Activated CD4-positive, alpha-beta T cell treated with anti-CD3 and anti-CD28 coated beads, Interleukin-2, amount 10 ng/mL, durations not matched to agents 24 days and 14 days (primary cell): Measurements from ENCODE around the gene NFATC2. TPM values are rescaled to one million over a fixed set of nuclear protein-coding genes. Genes with fewer than 3 reads are reported as not detected.

Experiments used
- DNase-seq: peaks from one replicate; pipeline ENCODE4 v3.0.0; 2022
- H3K27ac Mint-ChIP-seq: one replicate; pipeline ENCODE4 v1.8.0; 2022; ENCODE audit warnings: mild to moderate bottlenecking, mixed read lengths
- H3K27me3 Mint-ChIP-seq: one replicate; pipeline ENCODE4 v1.8.0; 2022; ENCODE audit warnings: mixed read lengths
- H3K36me3 Mint-ChIP-seq: one replicate; pipeline ENCODE4 v1.8.0; 2022; ENCODE audit warnings: low read depth, mild to moderate bottlenecking, mixed read lengths
- H3K4me1 Mint-ChIP-seq: one replicate; pipeline ENCODE4 v1.8.0; 2021; ENCODE audit warnings: mixed read lengths
- H3K4me3 Mint-ChIP-seq: one replicate; pipeline ENCODE4 v1.8.0; 2022; ENCODE audit warnings: mild to moderate bottlenecking, moderate library complexity, mixed read lengths
- H3K9me3 Mint-ChIP-seq: one replicate; pipeline ENCODE4 v1.8.0; 2021; ENCODE audit warnings: mixed read lengths
- intact Hi-C: fragments of 100-400 bp; cut with micrococcal nuclease; formaldehyde crosslinking; loops from one replicate; pipeline ENCODE4 v1.15.1; 2023
- total RNA-seq: library from RNA; stranded (reverse); gene quantifications from 2 replicates; pipeline ENCODE4 v1.2.3, GENCODE V29; 2022

NFATC2 gene
- total RNA-seq, 1 donor from 2014 or later, result 65.0 TPM

GRCh38 chr20:51339721-51340450 lies 202.6 kb downstream of the NFATC2 start:
- Mint-ChIP-seq H3K27ac (no peak overlapping the region), H3K36me3 (no peaks in the 10 kb centered on the region), H3K27me3 (peaks cover 10% of the 10 kb centered on the region), H3K4me1 (peaks cover 2% of the 10 kb centered on the region), H3K9me3 (no peaks in the 10 kb centered on the region), H3K4me3 (no peak overlapping the region)
- intact Hi-C loops, result no loop called here
- DNase-seq, result no peak

- peaks cover 2% of the 10 kb centered on the region for H3K4me1 Mint-ChIP-seq
- H3K36me3 Mint-ChIP-seq, result no peaks in the 10 kb centered on the region
- H3K27me3 Mint-ChIP-seq, result peaks cover 10% of the 10 kb centered on the region
- no peak overlapping the region for H3K4me3 Mint-ChIP-seq
- intact Hi-C loops, result no loop called here
- no peak for DNase-seq
- no peaks in the 10 kb centered on the region for H3K9me3 Mint-ChIP-seq
- no peak overlapping the region for H3K27ac Mint-ChIP-seq
These were observed 203.7 kb downstream of the NFATC2 start for GRCh38 chr20:51338692-51339440.

DNA sequence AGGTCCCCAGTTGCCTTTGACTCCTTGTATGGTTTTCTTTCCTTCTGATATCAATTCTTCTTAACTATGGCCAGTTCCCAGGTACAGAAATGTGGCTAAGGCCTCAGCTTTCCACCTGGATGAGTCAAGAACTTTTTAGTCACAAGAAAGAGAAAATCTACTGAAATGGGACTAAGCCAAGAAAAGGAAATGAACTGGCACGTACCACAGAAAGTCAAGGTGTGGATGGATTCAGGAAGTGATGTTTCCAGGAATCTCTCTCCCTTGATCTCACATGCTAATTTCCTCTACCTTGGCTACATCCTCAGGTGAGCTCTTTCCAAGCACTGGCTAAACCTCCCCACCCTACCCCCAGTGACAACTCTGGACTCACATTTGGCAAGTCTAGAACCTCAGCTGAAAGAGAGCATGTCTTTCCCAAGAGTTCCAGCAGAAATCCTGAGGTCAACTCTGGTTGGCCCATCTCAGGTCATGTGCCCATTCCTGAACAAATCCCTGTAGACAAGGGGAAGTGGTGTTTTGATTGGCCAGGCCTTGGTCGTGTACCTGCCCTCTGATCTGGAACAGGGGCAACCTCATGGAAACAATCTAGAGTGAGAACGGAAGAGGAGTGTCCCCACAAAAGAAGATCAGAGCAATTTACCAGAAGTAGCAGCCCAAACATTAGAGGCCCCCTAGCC lies 205.3 kb downstream of the NFATC2 start:
- peaks cover 2% of the 10 kb centered on the region for H3K4me1 Mint-ChIP-seq
- H3K27me3 Mint-ChIP-seq, result peaks cover 5% of the 10 kb centered on the region
- H3K9me3 Mint-ChIP-seq, result no peaks in the 10 kb centered on the region
- no peak for DNase-seq
- no peak overlapping the region for H3K27ac Mint-ChIP-seq
- H3K4me3 Mint-ChIP-seq, result no peak overlapping the region
- intact Hi-C loops, result no loop called here
- H3K36me3 Mint-ChIP-seq, result no peaks in the 10 kb centered on the region

Other genes starting within 250 kb of the NFATC2 start
- gene ATP9A, start 225.7 kb upstream of the NFATC2 start, total RNA-seq, result 14.7 and 16.1 TPM in 2 replicates